B cell (primary cell): ENCODE data around the gene PSAPL1.

ENCODE experiments used
- CTCF ChIP-seq: fragments of 200-600 bp; IDR thresholded peaks from one replicate; pipeline ENCODE4 v1.8.0; 2022; ENCODE audit warnings: antibody characterized with exemption, mild to moderate bottlenecking
- EZH2 ChIP-seq: IDR thresholded peaks from 2 replicates; pipeline ENCODE4 v1.6.1; 2012; ENCODE audit warnings: borderline replicate concordance, low read depth, mild to moderate bottlenecking, moderate library complexity, low read length; ENCODE audit not compliant: insufficient read depth, poor library complexity, severe bottlenecking

- no peak for TF ChIP-seq CTCF
- TF ChIP-seq EZH2 = no peak
Measured at GRCh38 chr4:7398788-7399439, 35.8 kb downstream of the PSAPL1 start.
